OCI-LY3 (cell line): ENCODE results near the gene RERE.

Experiments used
- EZH2phosphoT487 ChIP-seq: fragments of 200-600 bp; shearing (Covaris generic); IDR thresholded peaks from 2 replicates; pipeline ENCODE4 v1.6.1; 2018; ENCODE audit warnings: antibody characterized with exemption, mixed run types, low read depth
- TF ChIP-seq, protein P1 (sequence below): fragments of 200-600, 300-600 bp; sonication (generic); IDR thresholded peaks from 2 replicates; pipeline ENCODE4 v1.5.1; 2014; ENCODE audit warnings: antibody characterized with exemption, low read length, low read depth

- TF ChIP-seq, protein P1, sequence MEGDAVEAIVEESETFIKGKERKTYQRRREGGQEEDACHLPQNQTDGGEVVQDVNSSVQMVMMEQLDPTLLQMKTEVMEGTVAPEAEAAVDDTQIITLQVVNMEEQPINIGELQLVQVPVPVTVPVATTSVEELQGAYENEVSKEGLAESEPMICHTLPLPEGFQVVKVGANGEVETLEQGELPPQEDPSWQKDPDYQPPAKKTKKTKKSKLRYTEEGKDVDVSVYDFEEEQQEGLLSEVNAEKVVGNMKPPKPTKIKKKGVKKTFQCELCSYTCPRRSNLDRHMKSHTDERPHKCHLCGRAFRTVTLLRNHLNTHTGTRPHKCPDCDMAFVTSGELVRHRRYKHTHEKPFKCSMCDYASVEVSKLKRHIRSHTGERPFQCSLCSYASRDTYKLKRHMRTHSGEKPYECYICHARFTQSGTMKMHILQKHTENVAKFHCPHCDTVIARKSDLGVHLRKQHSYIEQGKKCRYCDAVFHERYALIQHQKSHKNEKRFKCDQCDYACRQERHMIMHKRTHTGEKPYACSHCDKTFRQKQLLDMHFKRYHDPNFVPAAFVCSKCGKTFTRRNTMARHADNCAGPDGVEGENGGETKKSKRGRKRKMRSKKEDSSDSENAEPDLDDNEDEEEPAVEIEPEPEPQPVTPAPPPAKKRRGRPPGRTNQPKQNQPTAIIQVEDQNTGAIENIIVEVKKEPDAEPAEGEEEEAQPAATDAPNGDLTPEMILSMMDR, result no peak
- TF ChIP-seq EZH2phosphoT487, result no peak
Measured at GRCh38 chr1:8376358-8376840, 441.0 kb downstream of the RERE start.
